Upper lobe of left lung (tissue), 6 donors: ENCODE measurements around the gene TRIML1. TPM values are rescaled to one million over a fixed set of nuclear protein-coding genes. Genes with fewer than 3 reads are reported as not detected.

Source experiments
- ATAC-seq, 2 donors: fragments of 200-7000 bp; cut with Tn5 transposase; one replicate each; pipeline ENCODE4 v1.9.1; 2022; ENCODE audit warnings: mild to moderate bottlenecking in 2 of 2, moderate library complexity in 2 of 2; ENCODE audit not compliant: low FRiP score in 2 of 2
- DNase-seq, 2 donors: peaks; one replicate each; pipeline ENCODE4 v3.0.0-alpha.2; 2019 to 2020
- H3K27ac ChIP-seq, 4 donors: fragments of 200-600 bp; sonication (generic); one replicate each; pipeline ENCODE4 v1.5.1; 2016 to 2019
- H3K27me3 ChIP-seq, 4 donors: fragments of 200-600 bp; sonication (generic); one replicate each; pipeline ENCODE4 v1.5.1; 2017 to 2019
- H3K36me3 ChIP-seq, 4 donors: fragments of 200-600 bp; sonication (generic); one replicate each; pipeline ENCODE4 v1.5.1; 2016 to 2019
- H3K4me1 ChIP-seq, 4 donors: fragments of 200-600 bp; sonication (generic); one replicate each; pipeline ENCODE4 v1.5.1; 2018 to 2019
- H3K4me3 ChIP-seq, 4 donors: fragments of 200-600 bp; sonication (generic); one replicate each; pipeline ENCODE4 v1.5.1; 2017 to 2019; ENCODE audit warnings: mild to moderate bottlenecking in 2 of 4, moderate library complexity in 1 of 4
- H3K9me3 ChIP-seq, 4 donors: fragments of 200-600 bp; sonication (generic); one replicate each; pipeline ENCODE4 v1.5.1; 2018 to 2019
- EP300 ChIP-seq, 4 donors: sonication (generic); formaldehyde crosslinking; IDR thresholded peaks; one replicate each; pipeline ENCODE4 v1.5.1; 2017; ENCODE audit warnings: antibody characterized with exemption in 4 of 4, control low read depth in 2 of 4
- POLR2A ChIP-seq, 4 donors: fragments of 450-650 bp; IDR thresholded peaks; one replicate each; pipeline ENCODE4 v1.5.1; 2016 to 2017; ENCODE audit warnings: antibody characterized with exemption in 4 of 4, mild to moderate bottlenecking in 2 of 4
- POLR2AphosphoS5 ChIP-seq, 2 donors: sonication (generic); formaldehyde crosslinking; IDR thresholded peaks; one replicate each; pipeline ENCODE4 v1.5.1; 2017; ENCODE audit warnings: antibody characterized with exemption in 2 of 2
- WGBS, 2 donors: methylation state at CpG; one replicate each; pipeline ENCODE4 v1.1.5; 2017 to 2018; 5-methylcytosine and 5-hydroxymethylcytosine counted together
- total RNA-seq, 6 donors: library from RNA; depleted of rRNA in 4 of 6; stranded (reverse); fragments of >200 nt in 4 of 6; gene quantifications; one replicate each; pipeline versions ENCODE4 v1.1.0 to v1.2.1, GENCODE V29; 2016 to 2021
- TF ChIP-seq, protein P1 (sequence below), 6 experiments: fragments of 450-650 bp in 4 of 6; fragments of 200-600 bp in 2 of 6; sonication (generic) in 2 of 6; IDR thresholded peaks; one replicate each; pipeline ENCODE4 v1.5.1; 2016 to 2019; ENCODE audit warnings: antibody characterized with exemption in 6 of 6
- donor health status: DM: no; HTN: no; CAD: no; lungs with moderate emphysema.
- donor health status: DM: no; HTN: yes; CAD: no; lungs with severe emphysema.

Gene TRIML1
- total RNA-seq, 6 donors from 2014 or later, result not detected

DNA sequence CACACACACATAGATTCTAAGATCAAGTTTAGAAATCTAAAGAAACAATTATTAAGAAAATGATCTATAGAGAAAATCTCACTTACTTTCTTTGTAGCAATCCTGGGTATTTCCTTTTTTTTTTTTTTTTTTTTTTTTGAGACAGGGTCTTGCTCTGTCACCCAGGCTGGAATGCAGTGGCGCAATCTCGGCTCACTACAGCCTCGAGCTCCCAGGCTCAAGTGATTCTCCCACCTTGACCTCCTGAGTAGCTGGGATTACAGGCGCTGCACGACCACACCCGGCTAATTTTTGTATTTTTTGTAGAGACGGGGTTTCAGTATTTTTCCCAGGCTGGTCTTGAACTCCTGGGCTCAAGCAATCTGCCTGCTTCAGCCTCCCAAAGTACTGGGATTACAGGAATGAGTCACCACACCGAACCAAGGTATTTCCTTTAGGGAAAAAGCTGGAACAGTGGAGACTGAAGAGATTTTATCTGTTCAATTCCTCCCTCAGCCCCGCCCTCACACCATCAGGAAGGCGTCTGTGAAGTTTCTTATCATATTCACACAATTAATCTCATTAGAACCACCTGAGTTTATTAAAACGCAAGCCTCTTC, 30.0 kb upstream of the TRIML1 start, which contains the start of gene TRIML2:
Gene TRIML2 (minus strand): TSS at position 447 of the 599 bp plus-strand sequence. CDS start 4,235 bp downstream, outside the sequence.
- WGBS, 2 donors, result 45 to 52% methylated on average over 11 of the region's 11 CpGs
- Histone ChIP-seq H3K36me3 (no peaks in the 10 kb centered on the region), H3K9me3 (peaks cover 0 to 3% (median 0%) of the 10 kb centered on the region in 4 donors), H3K27ac (no peak within 1 kb of the TSS), H3K4me3 (no peak within 1 kb of the TSS), H3K4me1 (no peaks in the 10 kb centered on the region), H3K27me3 (no peaks in the 10 kb centered on the region)
- ATAC-seq, result no peak
- no peak for TF ChIP-seq EP300 (IDR thresholded peaks at IDR 0.05)
- no peak for TF ChIP-seq POLR2AphosphoS5 (IDR thresholded peaks at IDR 0.05)
- TF ChIP-seq, protein P1, sequence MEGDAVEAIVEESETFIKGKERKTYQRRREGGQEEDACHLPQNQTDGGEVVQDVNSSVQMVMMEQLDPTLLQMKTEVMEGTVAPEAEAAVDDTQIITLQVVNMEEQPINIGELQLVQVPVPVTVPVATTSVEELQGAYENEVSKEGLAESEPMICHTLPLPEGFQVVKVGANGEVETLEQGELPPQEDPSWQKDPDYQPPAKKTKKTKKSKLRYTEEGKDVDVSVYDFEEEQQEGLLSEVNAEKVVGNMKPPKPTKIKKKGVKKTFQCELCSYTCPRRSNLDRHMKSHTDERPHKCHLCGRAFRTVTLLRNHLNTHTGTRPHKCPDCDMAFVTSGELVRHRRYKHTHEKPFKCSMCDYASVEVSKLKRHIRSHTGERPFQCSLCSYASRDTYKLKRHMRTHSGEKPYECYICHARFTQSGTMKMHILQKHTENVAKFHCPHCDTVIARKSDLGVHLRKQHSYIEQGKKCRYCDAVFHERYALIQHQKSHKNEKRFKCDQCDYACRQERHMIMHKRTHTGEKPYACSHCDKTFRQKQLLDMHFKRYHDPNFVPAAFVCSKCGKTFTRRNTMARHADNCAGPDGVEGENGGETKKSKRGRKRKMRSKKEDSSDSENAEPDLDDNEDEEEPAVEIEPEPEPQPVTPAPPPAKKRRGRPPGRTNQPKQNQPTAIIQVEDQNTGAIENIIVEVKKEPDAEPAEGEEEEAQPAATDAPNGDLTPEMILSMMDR (IDR thresholded peaks at IDR 0.05), result no peak
- no peak for TF ChIP-seq POLR2A (IDR thresholded peaks at IDR 0.05)
- DNase-seq, result no peak

DNA sequence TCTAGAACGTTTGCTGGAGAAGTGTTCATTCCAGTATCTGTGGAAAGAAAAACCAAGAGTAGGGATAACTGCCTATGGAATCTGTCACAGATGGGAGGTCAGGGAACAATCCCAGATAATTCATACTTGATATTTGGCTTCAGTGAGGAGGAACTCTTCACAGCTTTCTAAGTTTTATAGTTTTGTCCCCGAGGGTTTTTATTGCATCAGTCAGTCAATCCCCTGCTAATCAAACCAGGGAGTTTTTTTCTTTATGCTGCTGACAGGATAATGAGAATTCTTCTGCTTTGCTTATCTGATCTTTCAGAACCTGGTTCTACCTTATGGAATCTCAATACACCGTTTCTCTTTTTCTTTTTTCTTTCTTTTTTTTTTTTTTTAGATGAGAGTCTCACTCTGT, 29.2 kb upstream of the TRIML1 start:
- ATAC-seq (no peak), DNase-seq (no peak)
- no peak for TF ChIP-seq POLR2AphosphoS5 (IDR thresholded peaks at IDR 0.05)
- TF ChIP-seq, protein P1 (IDR thresholded peaks at IDR 0.05), result no peak
- no peaks in the 10 kb centered on the region for H3K4me1 ChIP-seq
- H3K36me3 ChIP-seq, result no peaks in the 10 kb centered on the region
- no peaks in the 10 kb centered on the region for H3K27me3 ChIP-seq
- 62 to 66% methylated on average over 3 of the region's 3 CpGs for WGBS, 2 donors
- no peak overlapping the region for H3K4me3 ChIP-seq
- H3K27ac ChIP-seq, result no peak overlapping the region
- peaks cover 0 to 3% (median 0%) of the 10 kb centered on the region in 4 donors for H3K9me3 ChIP-seq

DNA sequence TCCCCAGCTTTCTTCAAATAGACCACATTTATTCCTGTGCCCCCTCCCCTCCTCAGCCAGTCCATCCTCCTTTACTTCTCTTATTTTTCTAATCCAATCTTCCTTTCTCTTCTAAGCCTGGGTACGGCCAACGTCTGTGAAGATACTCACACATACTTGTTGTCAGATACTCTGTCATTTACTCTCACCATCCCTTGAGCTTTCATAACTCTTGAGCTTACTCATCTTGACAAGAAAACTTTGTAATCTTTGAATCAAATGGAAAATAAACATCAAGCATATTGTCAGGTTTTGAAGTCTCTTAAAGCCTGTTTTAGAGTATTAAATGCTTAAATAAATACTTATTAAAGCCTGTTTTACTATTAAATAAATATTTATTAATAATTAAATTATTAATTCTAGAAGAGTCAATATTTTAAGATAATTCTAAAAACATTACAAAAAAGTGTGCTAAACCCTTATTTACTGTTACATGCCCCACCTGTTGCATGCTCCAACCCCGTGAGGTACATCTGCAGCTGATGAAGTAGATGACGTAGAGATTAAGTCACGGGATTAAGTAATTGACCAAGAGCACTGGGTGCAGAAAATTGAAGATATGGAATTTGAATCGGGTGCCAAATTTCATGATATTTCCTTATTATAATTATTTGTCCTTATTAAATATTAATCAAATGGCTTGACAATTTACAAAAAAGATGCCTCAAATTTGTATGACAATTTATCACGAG, 28.3 kb upstream of the TRIML1 start:
- H3K4me1 ChIP-seq, result no peaks in the 10 kb centered on the region
- H3K27ac ChIP-seq, result no peak overlapping the region
- H3K4me3 ChIP-seq, result no peak overlapping the region
- no peaks in the 10 kb centered on the region for H3K27me3 ChIP-seq
- ATAC-seq (peak in 1 of 2 donors; percentile 53), DNase-seq (no peak)
- no peaks in the 10 kb centered on the region for H3K36me3 ChIP-seq
- WGBS, 2 donors, result 74 to 79% methylated on average over 7 of the region's 7 CpGs
- TF ChIP-seq, protein P1 (IDR thresholded peaks at IDR 0.05), result no peak
- TF ChIP-seq POLR2A (IDR thresholded peaks at IDR 0.05) (no peak), EP300 (IDR thresholded peaks at IDR 0.05) (no peak), POLR2AphosphoS5 (IDR thresholded peaks at IDR 0.05) (no peak)
- H3K9me3 ChIP-seq, result peaks cover 0 to 3% (median 0%) of the 10 kb centered on the region in 4 donors

DNA sequence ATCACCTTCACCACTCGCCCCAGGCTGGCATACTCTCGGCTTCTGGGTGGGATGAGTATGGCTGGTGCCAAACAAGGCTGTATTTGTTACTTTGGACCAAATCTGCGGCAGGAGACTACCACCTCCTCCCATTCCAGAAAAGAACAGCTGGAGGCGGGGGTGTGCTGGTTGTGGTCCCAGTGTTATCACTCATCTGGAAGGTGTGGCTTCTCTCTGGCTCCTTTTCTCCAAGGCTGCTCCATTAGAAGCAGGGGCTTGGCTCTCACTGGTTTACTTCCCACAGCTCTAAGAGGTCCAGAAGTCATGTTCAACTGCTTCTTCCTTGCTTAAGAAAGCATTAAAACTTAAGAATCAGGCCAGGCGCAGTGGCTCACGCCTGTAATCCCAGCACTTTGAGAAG, 27.3 kb upstream of the TRIML1 start:
- no peak for DNase-seq
- no peak for TF ChIP-seq POLR2AphosphoS5 (IDR thresholded peaks at IDR 0.05)
- no peak for TF ChIP-seq EP300 (IDR thresholded peaks at IDR 0.05)
- no peak for TF ChIP-seq POLR2A (IDR thresholded peaks at IDR 0.05)
- TF ChIP-seq, protein P1 (IDR thresholded peaks at IDR 0.05), result no peak
- Histone ChIP-seq H3K27ac (no peak overlapping the region), H3K9me3 (no peaks in the 10 kb centered on the region), H3K4me1 (no peaks in the 10 kb centered on the region), H3K4me3 (no peak overlapping the region), H3K36me3 (no peaks in the 10 kb centered on the region), H3K27me3 (no peaks in the 10 kb centered on the region)
- WGBS, 2 donors, result 86 to 93% methylated on average over 6 of the region's 6 CpGs
- peak in 1 of 2 donors; percentile 53 for ATAC-seq
